Stimulated activated effector memory CD8-positive, alpha-beta T cell treated with anti-CD3 and anti-CD28 coated beads, Interleukin-12 subunit alpha, Interleukin-12 subunit beta, amount 100 ng/mL, for 72 hours (primary cell): ENCODE measurements around the gene CYB5B.

Experiments
- ATAC-seq: fragments of 150-1000 bp; cut with Tn5 transposase; 2 replicates; pipeline ENCODE4 v1.10.0; 2021
- DNase-seq, 2 donors: peaks; one replicate each; pipeline ENCODE4 v3.0.0; 2021 to 2022; ENCODE audit warnings: low spot score in 2 of 2
- H3K27ac Mint-ChIP-seq: one replicate; pipeline ENCODE4 v1.8.0; 2022; ENCODE audit warnings: mild to moderate bottlenecking, mixed read lengths
- H3K36me3 Mint-ChIP-seq: one replicate; pipeline ENCODE4 v1.8.0; 2022; ENCODE audit warnings: mild to moderate bottlenecking, mixed read lengths
- H3K4me1 Mint-ChIP-seq: one replicate; pipeline ENCODE4 v1.8.0; 2022; ENCODE audit warnings: mixed read lengths
- H3K4me3 Mint-ChIP-seq: one replicate; pipeline ENCODE4 v1.8.0; 2022; ENCODE audit warnings: mild to moderate bottlenecking, mixed read lengths
- H3K9me3 Mint-ChIP-seq: one replicate; pipeline ENCODE4 v1.8.0; 2022; ENCODE audit warnings: mixed read lengths

Gene CYB5B

GRCh38 chr16:69501956-69502745 is 77.7 kb downstream of the CYB5B start:
- H3K27ac Mint-ChIP-seq = no peak overlapping the region
- H3K4me3 Mint-ChIP-seq = no peak overlapping the region
- no peaks in the 10 kb centered on the region for H3K36me3 Mint-ChIP-seq
- H3K4me1 Mint-ChIP-seq = no peaks in the 10 kb centered on the region
- H3K9me3 Mint-ChIP-seq = no peaks in the 10 kb centered on the region
- DNase-seq = no peak
- ATAC-seq = no peak

- Mint-ChIP-seq H3K9me3 (no peaks in the 10 kb centered on the region), H3K4me1 (no peaks in the 10 kb centered on the region), H3K36me3 (no peaks in the 10 kb centered on the region), H3K27ac (peak overlapping the region; percentile 45), H3K4me3 (no peak overlapping the region)
- DNase-seq (no peak), ATAC-seq (peak; percentile 49)
Observed at GRCh38 chr16:69503244-69503643, 78.8 kb downstream of the CYB5B start.

- Mint-ChIP-seq H3K36me3 (no peaks in the 10 kb centered on the region), H3K4me3 (no peak overlapping the region), H3K27ac (no peak overlapping the region), H3K9me3 (no peaks in the 10 kb centered on the region), H3K4me1 (no peaks in the 10 kb centered on the region)
- DNase-seq (no peak), ATAC-seq (no peak)
Observed at GRCh38 chr16:69508033-69508755, 83.8 kb downstream of the CYB5B start.

GRCh38 chr16:69509125-69509524 is 84.7 kb downstream of the CYB5B start:
- H3K9me3 Mint-ChIP-seq = no peaks in the 10 kb centered on the region
- no peaks in the 10 kb centered on the region for H3K4me1 Mint-ChIP-seq
- DNase-seq = no peak
- H3K27ac Mint-ChIP-seq = no peak overlapping the region
- H3K4me3 Mint-ChIP-seq = no peak overlapping the region
- no peaks in the 10 kb centered on the region for H3K36me3 Mint-ChIP-seq
- no peak for ATAC-seq

- no peak overlapping the region for H3K27ac Mint-ChIP-seq
- DNase-seq (no peak), ATAC-seq (no peak)
- H3K4me3 Mint-ChIP-seq = no peak overlapping the region
- peaks cover 9% of the 10 kb centered on the region for H3K4me1 Mint-ChIP-seq
- no peaks in the 10 kb centered on the region for H3K36me3 Mint-ChIP-seq
- no peaks in the 10 kb centered on the region for H3K9me3 Mint-ChIP-seq
Observed at GRCh38 chr16:69511651-69512050, 87.2 kb downstream of the CYB5B start.

- ATAC-seq (no peak), DNase-seq (no peak)
- Mint-ChIP-seq H3K9me3 (no peaks in the 10 kb centered on the region), H3K4me1 (peaks cover 9% of the 10 kb centered on the region), H3K4me3 (no peak overlapping the region), H3K27ac (no peak overlapping the region), H3K36me3 (no peaks in the 10 kb centered on the region)
Observed at GRCh38 chr16:69513180-69513966, 89.0 kb downstream of the CYB5B start.

GRCh38 chr16:69514356-69514755 is 89.9 kb downstream of the CYB5B start:
- Mint-ChIP-seq H3K9me3 (no peaks in the 10 kb centered on the region), H3K4me3 (no peak overlapping the region), H3K4me1 (peaks cover 9% of the 10 kb centered on the region), H3K27ac (no peak overlapping the region), H3K36me3 (no peaks in the 10 kb centered on the region)
- ATAC-seq (no peak), DNase-seq (no peak)
